Sigmoid colon (tissue), 4 donors: Measurements from ENCODE around the gene CHKA.

Source experiments
- EP300 ChIP-seq, 4 donors: sonication (generic); formaldehyde crosslinking; IDR thresholded peaks; one replicate each; pipeline ENCODE4 v1.6.1; 2017; ENCODE audit warnings: antibody characterized with exemption in 4 of 4
- POLR2A ChIP-seq, 2 donors: fragments of 450-650 bp; IDR thresholded peaks; one replicate each; pipeline ENCODE4 v1.6.1; 2016; ENCODE audit warnings: antibody characterized with exemption in 2 of 2, mild to moderate bottlenecking in 2 of 2, moderate library complexity in 2 of 2
- TF ChIP-seq, protein P1 (sequence below), 4 experiments: fragments of 450-650 bp in 3 of 4; fragments of 200-600 bp in 1 of 4; IDR thresholded peaks; one replicate each; pipeline ENCODE4 v1.5.1; 2016 to 2019; ENCODE audit warnings: antibody characterized with exemption in 4 of 4, mild to moderate bottlenecking in 3 of 4, moderate library complexity in 2 of 4

- TF ChIP-seq POLR2A (IDR thresholded peaks at IDR 0.05) (no peak), EP300 (IDR thresholded peaks at IDR 0.05) (no peak)
- TF ChIP-seq, protein P1, sequence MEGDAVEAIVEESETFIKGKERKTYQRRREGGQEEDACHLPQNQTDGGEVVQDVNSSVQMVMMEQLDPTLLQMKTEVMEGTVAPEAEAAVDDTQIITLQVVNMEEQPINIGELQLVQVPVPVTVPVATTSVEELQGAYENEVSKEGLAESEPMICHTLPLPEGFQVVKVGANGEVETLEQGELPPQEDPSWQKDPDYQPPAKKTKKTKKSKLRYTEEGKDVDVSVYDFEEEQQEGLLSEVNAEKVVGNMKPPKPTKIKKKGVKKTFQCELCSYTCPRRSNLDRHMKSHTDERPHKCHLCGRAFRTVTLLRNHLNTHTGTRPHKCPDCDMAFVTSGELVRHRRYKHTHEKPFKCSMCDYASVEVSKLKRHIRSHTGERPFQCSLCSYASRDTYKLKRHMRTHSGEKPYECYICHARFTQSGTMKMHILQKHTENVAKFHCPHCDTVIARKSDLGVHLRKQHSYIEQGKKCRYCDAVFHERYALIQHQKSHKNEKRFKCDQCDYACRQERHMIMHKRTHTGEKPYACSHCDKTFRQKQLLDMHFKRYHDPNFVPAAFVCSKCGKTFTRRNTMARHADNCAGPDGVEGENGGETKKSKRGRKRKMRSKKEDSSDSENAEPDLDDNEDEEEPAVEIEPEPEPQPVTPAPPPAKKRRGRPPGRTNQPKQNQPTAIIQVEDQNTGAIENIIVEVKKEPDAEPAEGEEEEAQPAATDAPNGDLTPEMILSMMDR (IDR thresholded peaks at IDR 0.05), result no peak
Observed at GRCh38 chr11:68032003-68032402, 89.2 kb downstream of the CHKA start.
